ENCODE results near the gene TMEM255B.

TMEM255B gene

DNA sequence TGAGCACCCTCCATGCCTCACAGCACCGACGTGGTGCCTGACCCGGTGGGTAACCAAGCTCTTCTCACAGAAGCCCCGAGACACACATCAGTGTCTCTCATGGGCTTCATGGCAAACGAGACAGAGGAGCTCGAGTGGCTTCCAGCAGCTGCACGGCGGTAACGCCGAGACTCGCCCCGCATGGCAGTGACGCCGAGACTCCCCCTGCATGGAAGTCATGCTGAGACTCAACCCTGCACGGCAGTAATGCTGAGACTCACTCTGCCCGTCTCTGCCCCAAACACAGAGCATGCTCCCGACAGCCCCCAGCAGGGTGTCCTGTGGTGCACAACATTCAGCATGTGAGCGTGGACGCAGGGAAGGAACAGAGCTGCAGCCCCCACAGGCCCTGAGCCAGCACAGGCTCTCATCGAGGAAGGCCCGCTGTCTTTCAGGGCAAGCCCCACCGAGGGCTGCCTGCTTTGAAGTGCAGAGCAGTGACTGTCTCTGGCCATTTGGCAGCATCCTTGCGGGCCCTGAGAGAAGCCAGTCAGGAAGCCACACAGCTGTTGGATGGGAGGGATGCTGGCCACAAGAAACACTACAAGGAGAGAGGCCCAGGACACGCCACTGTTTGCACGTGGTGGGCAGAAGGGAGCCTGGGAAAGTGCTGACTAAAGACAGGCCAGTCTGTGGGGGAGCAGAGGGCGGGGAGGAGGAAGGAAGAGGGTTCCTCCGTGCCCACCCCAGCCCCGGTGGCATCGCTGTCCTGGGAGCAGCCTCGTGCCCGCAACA is 95.4 kb downstream of the TMEM255B start:
- TF ChIP-seq CTCF (conservative IDR thresholded peaks at IDR 0.05) = no peak
- no peak for TF ChIP-seq ZFX (IDR thresholded peaks at IDR 0.05)
- H3K27ac ChIP-seq = no peak overlapping the region

DNA sequence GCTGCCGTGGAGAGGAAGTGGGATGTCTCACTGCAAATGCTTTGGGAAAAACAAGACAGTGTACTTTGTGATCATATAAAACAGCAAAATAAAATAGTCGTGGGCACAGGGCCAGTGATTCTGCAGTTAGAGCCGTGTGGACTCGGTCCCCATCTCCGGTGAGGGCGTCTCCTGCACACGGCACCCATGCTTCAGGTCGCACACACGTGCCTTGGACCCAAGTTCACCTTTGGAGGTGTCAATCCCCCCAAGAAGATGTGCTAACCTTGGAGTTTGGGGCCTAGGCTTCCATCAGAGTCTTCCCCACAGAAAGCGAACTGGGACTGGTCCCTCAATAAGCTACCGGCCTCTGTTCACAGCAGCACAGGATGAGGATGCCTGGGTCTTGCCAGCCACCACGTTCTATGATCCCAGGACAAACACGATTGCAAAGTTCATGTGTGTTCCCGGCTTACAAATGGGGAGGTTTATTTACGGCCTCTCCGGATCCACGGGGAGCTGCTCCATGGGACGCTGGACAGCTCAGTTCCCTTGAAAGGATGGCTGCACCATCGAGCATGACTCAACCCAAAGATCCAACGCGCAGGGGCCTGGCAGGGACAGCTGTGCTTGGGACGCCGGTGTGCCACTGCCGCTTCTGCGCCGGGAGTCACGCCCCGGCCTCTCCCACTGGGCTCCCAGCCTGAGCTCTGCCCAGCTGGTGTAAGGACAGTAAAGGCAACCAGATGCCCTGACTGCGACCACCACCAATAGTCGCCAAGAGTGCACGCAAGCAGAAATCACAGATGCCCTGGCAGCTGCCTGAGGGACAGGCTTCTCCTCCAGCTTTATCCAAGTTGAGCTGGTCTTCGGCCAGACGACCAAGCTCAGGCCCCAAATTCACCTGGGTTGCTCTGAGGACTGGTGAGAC is 96.2 kb downstream of the TMEM255B start:
- TF ChIP-seq ZFX (IDR thresholded peaks at IDR 0.05) = no peak
- no peak for TF ChIP-seq CTCF (conservative IDR thresholded peaks at IDR 0.05)
- no peak overlapping the region for H3K27ac ChIP-seq

DNA sequence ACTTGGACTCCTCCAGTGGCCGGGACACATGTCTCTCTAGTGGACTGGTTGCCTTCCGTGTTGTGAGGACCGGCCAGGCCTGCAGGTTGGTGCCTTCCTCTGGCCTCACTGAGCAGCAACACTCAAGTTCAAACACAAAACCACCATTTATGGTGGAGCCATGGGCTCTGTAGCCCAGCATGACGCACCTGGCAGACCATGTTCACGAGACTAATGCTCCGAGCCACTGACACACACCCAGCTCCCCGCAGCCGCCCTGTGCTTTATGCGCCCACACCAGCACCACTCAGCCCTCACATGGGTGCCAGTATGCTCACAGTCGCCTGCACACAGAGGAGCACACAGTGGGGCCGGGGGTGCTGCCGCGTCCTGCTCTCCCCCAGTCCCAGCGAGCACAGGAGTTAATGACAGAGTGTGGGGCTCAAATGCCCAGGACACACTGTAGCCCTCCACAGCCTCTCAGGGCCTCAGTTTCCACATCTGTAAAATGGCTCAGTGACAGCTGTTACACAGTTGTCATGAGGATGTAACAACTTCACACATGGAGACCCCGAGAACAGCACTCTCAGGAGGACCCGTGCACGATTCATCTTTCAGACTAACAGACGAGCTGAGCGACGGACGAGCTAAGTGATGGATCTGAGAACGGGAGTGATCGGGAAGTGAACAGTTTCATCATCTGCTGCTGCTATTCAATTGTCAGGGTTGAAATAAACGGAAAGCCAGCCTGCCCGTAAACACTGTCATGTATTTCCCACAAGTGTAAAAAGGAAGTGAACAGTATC is 97.1 kb downstream of the TMEM255B start:
- TF ChIP-seq ZFX (IDR thresholded peaks at IDR 0.05) = no peak
- no peak for TF ChIP-seq CTCF (conservative IDR thresholded peaks at IDR 0.05)
- H3K27ac ChIP-seq = peak overlapping the region; percentile 23

GRCh38 chr13:113856716-113857065 is 97.7 kb downstream of the TMEM255B start:
- peak overlapping the region; percentile 23 for H3K27ac ChIP-seq
- TF ChIP-seq CTCF (conservative IDR thresholded peaks at IDR 0.05) (no peak), ZFX (IDR thresholded peaks at IDR 0.05) (no peak)

- H3K27ac ChIP-seq = no peak overlapping the region
- TF ChIP-seq ZFX (IDR thresholded peaks at IDR 0.05) (no peak), CTCF (conservative IDR thresholded peaks at IDR 0.05) (no peak)
Observed at GRCh38 chr13:113857531-113858195, 98.6 kb downstream of the TMEM255B start.

DNA sequence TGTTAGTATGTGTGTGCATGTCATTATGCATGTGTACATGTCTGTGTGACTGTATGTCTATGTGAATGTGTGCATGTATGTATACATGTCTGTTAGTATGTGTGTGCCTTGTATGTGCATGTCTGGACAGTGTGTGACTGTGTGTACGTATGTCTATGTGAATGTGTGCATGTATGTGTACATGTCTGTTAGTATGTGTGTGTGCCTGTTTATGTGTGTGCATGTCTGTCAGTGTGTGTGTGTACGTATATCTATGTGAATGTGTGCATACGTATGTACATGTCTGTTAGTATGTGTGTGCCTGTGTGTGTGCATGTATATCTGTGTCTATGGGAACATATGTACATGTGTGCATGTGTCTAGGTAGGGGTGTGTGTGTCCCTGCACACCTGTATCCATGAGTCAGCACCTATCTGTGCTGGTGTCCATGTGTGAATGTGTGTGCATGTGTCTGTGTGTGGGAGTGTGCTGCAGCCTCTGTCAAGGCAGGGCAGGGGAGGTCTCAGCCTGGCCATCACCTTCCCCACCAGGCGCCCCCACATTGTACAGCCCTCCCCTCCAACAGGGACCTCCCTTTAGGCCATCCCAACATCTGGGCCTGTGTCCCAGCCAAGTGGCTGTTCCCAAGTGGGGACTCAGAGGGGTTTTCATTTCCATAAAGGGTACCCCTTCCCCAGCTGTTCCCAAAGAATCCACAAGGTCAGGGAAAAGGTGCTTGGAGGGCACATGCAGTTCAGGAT is 100.5 kb downstream of the TMEM255B start:
- no peak overlapping the region for H3K27ac ChIP-seq
- no peak for TF ChIP-seq ZFX (IDR thresholded peaks at IDR 0.05)
- no peak for TF ChIP-seq CTCF (conservative IDR thresholded peaks at IDR 0.05)
